Measurements from ENCODE around the gene TPSB2. TPM values are rescaled to one million over a fixed set of nuclear protein-coding genes. Genes with fewer than 3 reads are reported as not detected.
"Not testable (repeated sequence)": the region's sequence is repeated elsewhere in the genome, so short reads cannot be mapped to it uniquely, and the experiment has no call there.

The TPSB2 gene
- total RNA-seq, 1 donor from 2014 or later: 168 TPM

DNA sequence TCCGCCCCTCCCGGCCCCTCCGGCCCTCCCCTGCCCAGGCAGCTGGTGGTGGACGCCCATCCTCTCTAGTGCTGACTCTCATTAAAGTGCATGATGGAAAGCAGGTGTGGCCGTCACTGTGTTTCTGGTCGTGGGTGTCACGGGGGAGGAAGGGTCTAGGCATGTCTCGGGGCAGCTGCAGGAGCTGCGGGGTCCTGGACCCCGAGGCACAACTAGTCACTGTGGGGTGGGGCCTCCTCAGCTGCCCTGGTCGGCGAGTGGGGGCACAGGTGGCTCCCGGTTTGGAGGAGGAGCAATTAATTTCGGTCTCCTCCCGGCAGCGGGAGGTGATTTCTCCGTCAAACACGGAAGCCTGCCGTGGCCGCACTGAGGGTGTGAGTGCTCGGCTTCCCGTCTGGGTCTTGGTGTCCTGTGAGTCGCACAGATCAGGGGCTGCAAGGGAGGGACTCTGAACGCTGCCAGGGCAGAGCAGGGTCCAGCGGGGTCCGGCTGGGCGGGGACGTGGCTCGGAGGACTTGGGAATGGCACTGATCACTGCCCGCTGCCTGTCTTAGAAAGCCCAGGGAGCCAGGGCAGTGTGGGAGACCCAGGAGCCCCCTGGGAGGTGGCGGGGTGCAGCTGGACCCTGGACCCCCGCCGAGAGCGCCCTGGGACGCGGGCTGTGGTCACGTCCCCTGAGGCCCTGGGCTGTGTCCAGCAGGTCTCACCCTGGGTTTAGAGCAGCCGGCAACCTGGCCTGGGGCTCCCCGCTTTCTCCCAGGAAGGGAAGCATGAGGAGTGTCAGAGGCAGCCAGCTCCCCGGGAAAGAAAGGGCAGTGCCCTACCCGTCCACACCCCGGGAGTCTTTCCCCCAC, 29.1 kb upstream of the TPSB2 start:
- H3K36me3 ChIP-seq: no peaks in the 10 kb centered on the region
- no peaks in the 10 kb centered on the region for H3K4me1 ChIP-seq
- DNase-seq (no peak), ATAC-seq (no peak)
- H3K4me3 ChIP-seq: no peak overlapping the region
- no peaks in the 10 kb centered on the region for H3K9me3 ChIP-seq
- H3K27ac ChIP-seq: no peak overlapping the region
- peaks cover 62% of the 10 kb centered on the region for H3K27me3 ChIP-seq (ENCODE audit: low read depth)
- intact Hi-C loops (cut with DNase I): no loop called here
- TF ChIP-seq, protein P1, sequence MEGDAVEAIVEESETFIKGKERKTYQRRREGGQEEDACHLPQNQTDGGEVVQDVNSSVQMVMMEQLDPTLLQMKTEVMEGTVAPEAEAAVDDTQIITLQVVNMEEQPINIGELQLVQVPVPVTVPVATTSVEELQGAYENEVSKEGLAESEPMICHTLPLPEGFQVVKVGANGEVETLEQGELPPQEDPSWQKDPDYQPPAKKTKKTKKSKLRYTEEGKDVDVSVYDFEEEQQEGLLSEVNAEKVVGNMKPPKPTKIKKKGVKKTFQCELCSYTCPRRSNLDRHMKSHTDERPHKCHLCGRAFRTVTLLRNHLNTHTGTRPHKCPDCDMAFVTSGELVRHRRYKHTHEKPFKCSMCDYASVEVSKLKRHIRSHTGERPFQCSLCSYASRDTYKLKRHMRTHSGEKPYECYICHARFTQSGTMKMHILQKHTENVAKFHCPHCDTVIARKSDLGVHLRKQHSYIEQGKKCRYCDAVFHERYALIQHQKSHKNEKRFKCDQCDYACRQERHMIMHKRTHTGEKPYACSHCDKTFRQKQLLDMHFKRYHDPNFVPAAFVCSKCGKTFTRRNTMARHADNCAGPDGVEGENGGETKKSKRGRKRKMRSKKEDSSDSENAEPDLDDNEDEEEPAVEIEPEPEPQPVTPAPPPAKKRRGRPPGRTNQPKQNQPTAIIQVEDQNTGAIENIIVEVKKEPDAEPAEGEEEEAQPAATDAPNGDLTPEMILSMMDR (IDR thresholded peaks at IDR 0.05): no peak

DNA sequence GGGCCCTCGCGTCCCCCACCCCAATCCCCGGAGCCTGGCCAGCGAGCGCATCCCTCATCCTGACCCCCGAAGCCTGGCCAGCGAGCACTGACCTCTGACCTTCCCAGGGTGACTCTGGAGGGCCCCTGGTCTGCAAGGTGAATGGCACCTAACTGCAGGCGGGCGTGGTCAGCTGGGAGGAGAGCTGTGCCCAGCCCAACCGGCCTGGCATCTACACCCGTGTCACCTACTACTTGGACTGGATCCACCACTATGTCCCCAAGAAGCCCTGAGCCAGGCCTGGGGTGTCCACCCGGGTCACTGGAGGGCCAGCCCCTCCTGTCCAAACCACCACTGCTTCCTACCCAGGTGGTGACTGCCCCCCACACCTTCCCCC, 28.2 kb upstream of the TPSB2 start:
- Histone ChIP-seq H3K27ac (no peak overlapping the region), H3K4me1 (no peaks in the 10 kb centered on the region), H3K27me3 (ENCODE audit: low read depth) (peaks cover 54% of the 10 kb centered on the region), H3K36me3 (no peaks in the 10 kb centered on the region), H3K4me3 (no peak overlapping the region), H3K9me3 (no peaks in the 10 kb centered on the region)
- TF ChIP-seq, protein P1 (IDR thresholded peaks at IDR 0.05): no peak
- ATAC-seq (no peak), DNase-seq (no peak)
- intact Hi-C loops (cut with DNase I): no loop called here

DNA sequence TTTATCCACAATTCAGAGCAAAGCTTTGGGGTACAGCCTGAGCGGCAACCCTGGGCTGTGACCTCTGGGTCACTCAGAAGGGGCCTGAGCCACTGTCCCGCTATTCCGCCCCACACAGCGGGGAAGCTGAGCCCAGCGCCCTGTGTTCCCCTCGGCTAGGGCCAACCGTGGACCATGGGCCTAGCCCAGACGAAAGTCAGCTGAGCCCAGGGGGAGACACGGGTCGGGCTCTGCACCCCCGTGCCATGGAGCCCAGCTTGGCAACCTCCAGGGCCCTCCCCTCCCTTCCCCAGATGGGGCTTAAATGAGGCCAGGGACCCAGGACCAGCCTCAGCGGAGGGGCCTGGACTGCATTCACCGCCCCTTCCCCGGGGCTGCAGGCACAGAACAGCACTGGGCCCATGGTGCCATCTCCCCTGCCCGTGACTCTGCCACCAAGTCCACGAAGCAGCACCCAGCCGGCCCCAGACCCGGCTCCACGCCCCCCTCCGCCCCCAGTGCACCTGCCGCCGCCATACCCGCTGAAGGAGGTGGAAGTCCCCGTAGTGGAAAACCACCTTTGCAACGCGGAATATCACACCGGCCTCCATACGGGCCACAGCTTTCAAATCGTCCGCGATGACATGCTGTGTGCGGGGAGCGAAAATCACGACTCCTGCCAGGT, 27.7 kb upstream of the TPSB2 start:
- intact Hi-C loops (cut with DNase I): no loop called here

DNA sequence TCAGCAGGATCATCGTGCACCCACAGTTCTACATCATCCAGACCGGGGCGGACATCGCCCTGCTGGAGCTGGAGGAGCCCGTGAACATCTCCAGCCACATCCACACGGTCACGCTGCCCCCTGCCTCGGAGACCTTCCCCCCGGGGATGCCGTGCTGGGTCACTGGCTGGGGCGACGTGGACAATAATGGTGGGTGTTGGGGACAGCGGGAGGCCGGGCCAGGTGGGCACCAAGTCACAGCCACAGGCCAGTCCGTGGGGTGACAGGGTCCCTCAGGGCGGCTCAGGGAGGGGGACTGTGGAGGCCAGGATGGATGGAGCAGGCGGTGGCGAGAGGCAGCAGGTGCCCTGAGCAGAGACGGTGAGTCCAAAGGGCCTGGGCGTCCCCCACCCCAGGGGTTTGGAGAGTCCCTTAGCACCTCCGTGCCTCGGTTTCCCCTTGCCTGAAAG, 26.9 kb upstream of the TPSB2 start:
- no peak overlapping the region for H3K27ac ChIP-seq
- no peak for DNase-seq
- no peaks in the 10 kb centered on the region for H3K36me3 ChIP-seq
- no peak overlapping the region for H3K4me3 ChIP-seq
- intact Hi-C loops (cut with DNase I): no loop called here
- no peaks in the 10 kb centered on the region for H3K4me1 ChIP-seq
- TF ChIP-seq, protein P1 (IDR thresholded peaks at IDR 0.05): no peak
- H3K9me3 ChIP-seq: no peaks in the 10 kb centered on the region
- peaks cover 42% of the 10 kb centered on the region for H3K27me3 ChIP-seq (ENCODE audit: low read depth)
- peak in 1 of 2 donors; percentile 4 for ATAC-seq

More for the DNA sequence above, 27.7 kb upstream of the TPSB2 start:
- TF ChIP-seq, protein P1 (IDR thresholded peaks at IDR 0.05): no peak
- DNase-seq: no peak
- no peaks in the 10 kb centered on the region for H3K36me3 ChIP-seq
- no peak overlapping the region for H3K27ac ChIP-seq
- H3K4me1 ChIP-seq: no peaks in the 10 kb centered on the region
- no peaks in the 10 kb centered on the region for H3K9me3 ChIP-seq
- no peak overlapping the region for H3K4me3 ChIP-seq
- H3K27me3 ChIP-seq (ENCODE audit: low read depth): peaks cover 49% of the 10 kb centered on the region
- ATAC-seq: no peak

DNA sequence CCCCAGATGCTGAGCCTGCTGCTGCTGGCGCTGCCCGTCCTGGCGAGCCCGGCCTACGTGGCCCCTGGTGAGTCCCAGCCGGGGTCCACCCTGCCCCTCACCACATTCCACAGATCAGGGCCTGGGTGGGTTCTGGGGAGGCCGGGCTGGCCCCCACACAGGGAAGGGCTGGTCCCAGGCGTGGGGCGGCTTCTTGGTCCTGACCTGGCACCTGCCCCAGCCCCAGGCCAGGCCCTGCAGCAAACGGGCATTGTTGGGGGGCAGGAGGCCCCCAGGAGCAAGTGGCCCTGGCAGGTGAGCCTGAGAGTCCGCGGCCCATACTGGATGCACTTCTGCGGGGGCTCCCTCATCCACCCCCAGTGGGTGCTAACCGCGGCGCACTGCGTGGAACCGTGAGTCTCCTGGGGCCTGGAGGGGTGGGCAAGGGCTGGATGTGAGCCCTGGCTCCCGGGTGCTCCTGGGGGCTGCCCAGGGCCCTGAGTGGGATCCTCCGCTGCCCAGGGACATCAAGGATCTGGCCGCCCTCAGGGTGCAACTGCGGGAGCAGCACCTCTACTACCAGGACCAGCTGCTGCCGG, 26.4 kb upstream of the TPSB2 start:
- H3K4me3 ChIP-seq; H3K36me3 ChIP-seq; H3K27ac ChIP-seq; intact Hi-C loops (cut with DNase I); H3K4me1 ChIP-seq; H3K9me3 ChIP-seq: not testable (repeated sequence)
- DNase-seq (peak; percentile 41), ATAC-seq (peak in 1 of 2 donors; percentile 11)
- peaks cover 37% of the 10 kb centered on the region for H3K27me3 ChIP-seq (ENCODE audit: low read depth)

DNA sequence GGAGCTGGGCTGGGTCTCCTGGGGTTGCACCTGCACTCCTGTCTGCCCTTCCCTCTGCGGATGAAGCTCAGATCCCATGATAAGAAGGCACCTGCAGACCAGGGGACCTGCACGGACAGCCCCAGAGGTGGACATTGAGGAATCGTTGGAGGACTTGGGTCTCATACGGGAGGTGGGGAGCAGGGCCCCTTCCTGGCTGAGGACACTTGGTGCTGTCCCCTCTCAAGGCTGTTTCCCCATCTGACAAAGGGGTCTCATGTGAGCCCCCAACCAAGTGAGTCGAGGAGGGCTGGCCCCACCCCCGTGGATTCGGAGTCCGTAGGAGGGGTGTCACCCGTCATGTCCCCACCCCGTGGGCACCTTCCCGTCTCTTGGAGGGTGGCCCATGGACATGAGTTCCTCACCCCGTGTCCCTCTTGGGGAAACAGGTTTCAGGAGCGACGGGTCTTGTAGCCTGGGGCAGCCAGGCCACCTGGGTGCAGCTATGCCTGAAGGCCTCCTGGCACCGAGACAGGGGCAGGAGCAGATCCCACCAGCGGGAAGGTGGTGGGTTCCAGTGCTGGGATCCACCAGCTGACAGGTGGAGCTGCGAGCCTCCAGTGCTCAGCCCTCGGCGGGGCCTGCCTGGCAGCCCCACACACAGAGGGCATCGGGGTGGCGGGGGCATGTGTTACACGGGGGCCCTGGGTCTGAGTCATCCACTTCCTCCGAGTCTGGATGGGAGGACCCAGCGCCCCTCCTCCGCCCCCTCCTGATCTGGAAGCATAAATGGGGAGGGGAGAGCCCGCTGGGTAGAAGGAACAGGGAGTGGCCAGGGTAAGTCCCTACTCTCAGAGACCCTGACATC, 25.5 kb upstream of the TPSB2 start, which contains the start of gene TPSD1:
Gene TPSD1 (plus strand): TSS at position 794 of the 847 bp plus-strand sequence. CDS start 212 bp downstream, outside the sequence.
- H3K27me3 ChIP-seq (ENCODE audit: low read depth): peaks cover 30% of the 10 kb centered on the region
- H3K27ac ChIP-seq; intact Hi-C loops (cut with DNase I); H3K9me3 ChIP-seq; H3K36me3 ChIP-seq; H3K4me3 ChIP-seq; H3K4me1 ChIP-seq: not testable (repeated sequence)
- peak; percentile 42 for DNase-seq
- peak; percentile 9 to 27 for ATAC-seq

DNA sequence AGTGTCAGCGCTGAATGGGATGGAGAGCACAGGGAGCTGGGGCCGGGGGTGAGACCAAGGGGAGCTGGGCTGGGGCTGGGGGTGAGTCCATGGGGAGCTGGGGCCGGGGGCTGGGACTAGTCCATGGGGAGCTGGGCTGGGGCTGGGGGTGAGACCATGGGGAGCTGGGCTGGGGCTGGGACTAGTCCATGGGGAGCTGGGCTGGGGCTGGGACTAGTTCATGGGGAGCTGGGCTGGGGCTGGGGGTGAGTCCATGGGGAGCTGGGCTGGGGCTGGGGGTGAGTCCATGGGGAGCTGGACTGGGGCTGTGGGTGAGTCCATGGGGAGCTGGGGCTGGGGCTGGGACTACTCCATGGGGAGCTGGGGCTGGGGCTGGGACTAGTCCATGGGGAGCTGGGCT, 24.8 kb upstream of the TPSB2 start:
- H3K27ac ChIP-seq; H3K4me3 ChIP-seq; DNase-seq; H3K4me1 ChIP-seq; ATAC-seq; H3K9me3 ChIP-seq; intact Hi-C loops (cut with DNase I); H3K36me3 ChIP-seq: not testable (repeated sequence)
- peaks cover 23% of the 10 kb centered on the region for H3K27me3 ChIP-seq (ENCODE audit: low read depth)

DNA sequence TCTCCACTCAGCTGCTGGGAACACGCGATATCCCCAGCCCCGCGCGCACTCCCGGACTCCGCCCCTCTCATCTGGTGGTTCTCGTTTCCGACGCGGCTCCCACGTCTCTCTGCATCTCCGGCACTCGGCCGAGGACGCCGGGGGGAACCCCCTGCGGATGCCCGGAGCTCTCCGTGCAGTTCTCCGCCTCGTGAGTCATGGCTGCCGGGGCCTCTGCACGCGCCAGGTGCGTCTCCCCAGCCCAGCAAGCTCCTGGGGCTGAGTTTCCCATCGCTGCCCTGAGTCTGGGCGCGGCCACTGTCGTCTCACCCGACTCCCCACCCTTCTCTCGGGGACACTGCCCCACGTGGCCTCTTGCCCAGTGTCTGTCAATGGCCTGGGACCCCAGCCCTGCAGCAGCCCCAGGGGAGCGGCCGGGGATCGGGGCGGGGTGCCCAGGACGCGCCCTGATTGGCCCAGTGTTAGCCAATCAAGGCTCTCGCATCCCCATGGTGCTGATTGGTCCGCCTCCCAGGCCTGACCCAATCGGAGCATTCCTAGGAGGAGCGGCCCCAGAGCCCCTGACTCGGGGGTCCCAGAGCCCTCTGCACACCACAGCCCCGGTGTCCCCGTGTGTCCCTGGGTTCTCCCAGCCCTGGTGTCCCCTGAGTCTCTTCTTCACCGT, 23.8 kb upstream of the TPSB2 start:
- H3K27ac ChIP-seq; DNase-seq; ATAC-seq; H3K9me3 ChIP-seq; H3K36me3 ChIP-seq; H3K4me3 ChIP-seq; H3K4me1 ChIP-seq; intact Hi-C loops (cut with DNase I): not testable (repeated sequence)
- peaks cover 13% of the 10 kb centered on the region for H3K27me3 ChIP-seq (ENCODE audit: low read depth)

All from lower lobe of right lung (tissue), 2 donors.